NCI-H2227 treated with DMSO at 0.1 percent for 48 hours (cell line): ENCODE data around the gene VWA1.
"Not testable (repeated sequence)": the region's sequence is repeated elsewhere in the genome, so short reads cannot be mapped to it uniquely, and the experiment has no call there.

Experiments used
- DNase-seq: peaks from one replicate; lab custom pipeline; 2025; lab: John Stamatoyannopoulos, UW

Gene VWA1

GRCh38 chr1:1437033-1437903 is 1.8 kb downstream of the VWA1 start:
- no peak for DNase-seq

DNA sequence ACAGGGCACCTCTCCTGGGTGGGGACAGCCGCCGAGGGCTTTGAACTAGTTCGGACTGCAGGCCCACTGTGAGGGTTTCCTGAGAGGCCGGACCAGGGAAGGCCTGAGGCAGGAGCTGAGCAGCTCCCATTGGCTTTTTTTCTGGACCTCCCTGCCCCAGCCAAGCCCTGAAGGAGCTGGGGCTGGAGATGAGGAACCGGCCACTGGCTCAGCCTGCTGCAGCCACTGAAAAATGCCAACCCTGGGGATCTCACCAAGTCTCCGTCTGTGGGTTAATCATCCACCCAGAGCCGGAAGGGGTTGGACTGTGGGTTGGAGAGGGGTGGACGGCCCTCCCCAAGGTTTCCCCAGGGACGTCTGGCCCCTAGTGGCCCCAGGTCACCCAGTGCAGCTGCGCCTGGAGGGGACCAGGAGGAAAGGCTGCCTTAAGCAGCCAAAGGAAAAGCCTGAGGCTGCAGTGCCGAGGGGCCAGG is 2.5 kb downstream of the VWA1 start:
- DNase-seq: no peak

DNA sequence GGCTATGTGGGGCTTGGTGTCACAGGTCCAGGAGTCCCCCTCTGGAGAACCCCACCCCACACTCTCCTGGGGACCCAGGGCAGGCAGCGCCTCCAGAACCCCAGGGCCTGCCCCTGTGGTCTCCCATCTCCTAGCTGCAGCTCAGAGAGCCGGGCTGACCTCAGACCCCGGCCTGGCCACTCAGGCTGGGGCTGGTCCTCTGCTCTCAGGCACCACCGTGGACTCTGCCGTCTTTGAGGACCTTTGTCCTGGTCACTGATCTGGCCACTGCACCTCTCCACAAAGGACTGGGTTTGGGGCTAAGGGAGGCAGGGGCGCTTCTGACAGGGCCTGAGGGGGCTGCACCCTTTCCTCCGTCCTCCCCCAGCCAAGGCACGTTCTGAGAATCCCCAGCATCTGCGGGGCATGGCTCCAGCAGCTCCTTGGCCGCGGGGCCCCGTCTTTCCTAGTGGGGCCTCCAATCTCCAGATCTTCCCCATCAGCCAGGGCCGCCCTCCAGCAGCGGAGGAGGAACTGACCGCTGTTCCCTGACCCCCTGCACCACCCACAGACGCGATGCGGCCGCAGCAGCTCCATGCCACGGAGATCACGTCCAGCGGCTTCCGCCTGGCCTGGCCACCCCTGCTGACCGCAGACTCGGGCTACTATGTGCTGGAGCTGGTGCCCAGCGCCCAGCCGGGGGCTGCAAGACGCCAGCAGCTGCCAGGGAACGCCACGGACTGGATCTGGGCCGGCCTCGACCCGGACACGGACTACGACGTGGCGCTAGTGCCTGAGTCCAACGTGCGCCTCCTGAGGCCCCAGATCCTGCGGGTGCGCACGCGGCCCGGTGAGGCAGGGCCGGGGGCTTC is 3.3 kb downstream of the VWA1 start:
- no peak for DNase-seq

GRCh38 chr1:1439546-1440261 is 4.2 kb downstream of the VWA1 start:
- DNase-seq: no peak

DNA sequence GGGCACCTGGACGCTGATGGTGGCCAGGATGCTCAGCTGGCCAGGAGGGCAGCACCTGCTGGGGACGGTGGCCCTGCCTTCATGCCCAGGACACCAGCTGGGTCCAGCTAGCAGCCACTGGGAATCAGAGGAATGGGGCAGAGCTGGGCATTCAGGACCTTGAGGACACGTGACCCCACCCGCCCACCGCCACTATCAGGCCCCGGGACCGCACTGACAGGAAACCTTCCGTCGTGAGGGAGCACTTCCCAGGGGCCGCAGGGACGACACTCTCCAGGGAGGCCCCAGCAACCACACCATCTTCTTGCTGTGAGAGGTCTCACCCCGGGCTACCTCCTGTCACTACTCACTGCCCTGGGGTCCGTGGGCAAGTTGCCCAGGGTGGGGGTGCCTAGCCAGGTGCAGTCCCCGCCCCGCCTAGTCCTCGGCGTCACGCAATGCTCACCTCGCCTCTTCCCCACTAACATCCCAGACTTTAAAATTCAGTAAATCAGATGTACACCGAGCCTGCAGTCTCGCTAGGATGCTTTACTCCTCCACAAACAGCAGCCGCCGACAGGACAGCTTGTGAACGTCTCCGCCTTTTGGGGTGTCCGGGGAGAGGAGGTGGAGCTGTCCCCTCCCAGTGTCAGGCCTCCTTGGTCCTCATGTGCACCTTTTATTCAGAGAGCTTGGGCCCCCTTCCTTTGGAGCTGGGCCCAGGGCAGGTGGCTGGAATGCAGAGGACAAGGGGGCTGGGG is 4.9 kb downstream of the VWA1 start:
- DNase-seq: no peak

DNA sequence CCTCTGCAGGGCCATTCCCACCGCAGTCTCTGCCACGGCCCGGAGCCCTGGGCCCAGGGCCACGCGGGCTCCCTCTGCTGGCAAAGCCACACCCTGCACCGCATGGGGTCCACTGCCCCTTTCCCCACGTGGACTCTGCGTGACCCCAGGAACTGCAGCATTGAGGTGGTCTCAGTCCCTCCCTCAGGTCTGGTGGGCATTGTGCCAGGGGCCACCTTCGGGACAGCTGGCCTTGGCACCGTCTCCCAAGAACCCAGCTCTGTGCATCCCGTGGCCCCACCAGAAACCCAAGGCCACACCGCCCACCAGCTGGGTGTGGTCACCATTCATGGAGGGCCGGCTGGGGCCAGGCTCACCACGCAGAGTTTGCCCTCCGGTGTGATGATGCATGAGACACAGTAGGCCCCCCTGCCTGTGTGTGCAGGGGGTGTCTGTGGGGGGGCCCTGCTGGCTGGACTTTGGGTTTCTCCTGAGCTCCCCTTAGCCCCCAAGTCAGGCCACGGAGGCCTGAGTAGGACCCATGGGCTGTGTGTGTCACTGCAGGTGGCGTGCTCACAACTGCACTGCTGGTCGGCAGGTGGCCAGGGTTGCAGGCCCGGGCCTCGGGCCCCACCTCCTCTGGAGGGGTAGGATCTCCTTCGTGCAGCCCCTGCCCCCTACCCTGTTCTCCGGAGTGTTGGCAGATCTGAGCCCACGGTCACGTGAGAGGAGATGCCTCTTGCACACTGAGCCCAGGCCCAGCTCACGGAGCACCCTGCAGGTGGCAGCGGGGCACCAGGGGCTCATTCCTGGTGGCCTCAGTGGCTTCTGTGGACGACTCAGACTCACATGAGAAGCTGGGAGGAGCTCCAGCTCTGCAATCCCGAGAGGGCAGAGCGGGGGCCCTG is 5.8 kb downstream of the VWA1 start:
- no peak for DNase-seq

GRCh38 chr1:1442069-1442770 is 6.7 kb downstream of the VWA1 start:
- no peak for DNase-seq

DNA sequence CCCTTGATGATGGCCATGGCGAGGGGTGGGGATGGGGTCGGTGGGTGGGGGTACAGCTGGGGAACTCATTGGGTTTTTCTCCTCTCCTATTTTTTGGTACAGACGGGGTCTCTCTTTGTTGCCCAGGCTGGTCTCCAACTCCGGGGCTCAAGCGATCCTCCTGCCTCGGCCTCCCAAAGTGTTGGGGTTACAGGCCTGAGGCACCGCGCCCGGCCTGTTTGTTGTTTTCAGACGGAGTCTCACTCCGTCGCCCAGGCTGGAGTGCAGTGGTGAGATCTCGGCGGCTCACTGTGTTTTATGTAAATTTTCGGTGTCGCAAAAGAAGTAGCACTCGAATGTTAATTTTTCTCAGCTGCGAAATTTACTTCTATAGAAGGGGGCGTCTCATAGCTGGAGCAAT is 11.1 kb downstream of the VWA1 start:
- DNase-seq: not testable (repeated sequence)

DNA sequence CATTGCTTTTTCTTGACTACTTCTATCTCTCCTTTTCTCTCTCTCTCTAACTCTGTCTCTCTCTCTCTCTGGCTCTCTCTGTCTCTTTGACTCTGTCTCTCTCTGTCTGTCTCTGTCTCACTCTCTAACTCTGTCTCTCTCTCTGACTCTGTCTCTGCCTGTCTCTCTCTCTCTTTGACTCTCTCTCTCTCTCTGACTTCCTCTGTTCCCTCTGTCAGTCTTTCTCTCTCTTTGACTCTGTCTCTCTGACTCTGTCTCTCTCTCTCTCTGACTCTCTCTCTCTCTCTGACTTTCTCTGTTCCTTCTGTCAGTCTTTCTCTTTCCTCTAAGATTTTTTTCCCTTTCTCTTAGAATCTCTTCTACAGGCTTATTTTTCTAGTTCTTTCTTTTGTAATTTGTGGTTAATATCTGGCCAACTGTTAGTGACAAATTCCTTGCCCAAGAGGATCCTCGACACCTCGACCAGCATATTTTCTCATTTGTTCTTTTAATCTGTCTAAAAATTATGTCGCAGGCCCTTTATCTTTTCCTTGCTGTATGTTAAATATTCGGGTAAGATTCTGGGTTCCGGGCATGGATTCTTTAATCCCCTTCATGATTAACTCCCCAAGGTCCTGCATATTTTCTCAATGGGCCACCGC is 13.7 kb downstream of the VWA1 start, which contains the start of gene ATAD3C:
Gene ATAD3C, plus strand, starts transcription at position 591 of the 641 bp plus-strand sequence. CDS start 995 bp downstream, outside the sequence.
- DNase-seq: no peak

GRCh38 chr1:1450616-1451015 is 15.1 kb downstream of the VWA1 start:
- DNase-seq: not testable (repeated sequence)

- no peak for DNase-seq
Observed at GRCh38 chr1:1451696-1452364, 16.3 kb downstream of the VWA1 start.

GRCh38 chr1:1452365-1452739 is 16.9 kb downstream of the VWA1 start:
- not testable (repeated sequence) for DNase-seq

- no peak for DNase-seq
Observed at GRCh38 chr1:1452882-1453281, 17.4 kb downstream of the VWA1 start.

- DNase-seq: not testable (repeated sequence)
Observed at GRCh38 chr1:1454286-1455056, 19.0 kb downstream of the VWA1 start.

DNA sequence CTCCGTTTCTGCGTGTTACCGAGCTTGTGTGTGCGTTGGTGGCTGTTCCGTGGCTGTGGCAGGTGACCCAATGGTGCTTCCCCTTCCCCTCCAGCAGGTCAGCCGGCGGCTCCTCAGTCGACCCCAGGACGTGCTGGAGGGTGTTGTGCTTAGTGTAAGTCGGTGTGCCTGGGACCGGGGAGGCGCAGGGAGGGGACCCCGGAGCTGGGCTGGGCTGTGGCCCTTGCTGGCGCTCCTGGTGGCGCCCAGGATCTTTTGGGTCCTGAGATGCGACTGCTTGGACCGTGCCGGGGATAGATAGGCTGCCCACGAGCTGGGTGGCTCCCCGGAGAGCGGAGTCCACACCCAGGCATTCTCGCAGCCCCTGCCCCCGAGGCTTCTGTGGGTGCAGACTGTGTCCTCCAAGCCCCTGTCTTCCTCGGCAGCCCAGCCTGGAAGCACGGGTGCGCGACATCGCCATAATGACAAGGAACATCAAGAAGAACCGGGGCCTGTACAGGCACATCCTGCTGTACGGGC is 19.9 kb downstream of the VWA1 start:
- no peak for DNase-seq

- not testable (repeated sequence) for DNase-seq
Observed at GRCh38 chr1:1455934-1456333, 20.4 kb downstream of the VWA1 start.

- DNase-seq: not testable (repeated sequence)
Observed at GRCh38 chr1:1456683-1457255, 21.3 kb downstream of the VWA1 start.
